ENCODE data around the gene GHR. TPM values are rescaled to one million over a fixed set of nuclear protein-coding genes. Genes with fewer than 3 reads are reported as not detected.

The GHR gene
- total RNA-seq, 3 donors from 2014 or later (not counting 1 experiment from before 2014, with no cell fraction given): not detected

DNA sequence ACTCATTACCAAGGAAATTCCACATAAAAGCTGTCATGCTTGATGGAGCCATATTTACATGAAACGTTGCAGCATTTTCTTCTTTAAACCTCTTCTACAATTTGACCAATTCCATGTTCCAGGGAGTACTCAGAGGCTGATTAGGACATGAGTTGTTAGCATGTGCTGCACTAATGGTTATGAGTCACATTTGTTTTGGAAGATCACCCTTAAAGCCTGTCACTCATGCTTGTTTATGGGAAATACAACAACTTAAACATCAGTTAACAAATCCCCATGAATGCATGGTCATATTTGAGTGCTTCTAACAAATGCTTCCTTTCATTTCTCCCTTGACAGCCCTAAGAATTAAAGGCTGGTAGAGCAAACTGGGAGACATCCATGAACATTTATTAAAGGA is 156.1 kb downstream of the GHR start:
- WGBS (ENCODE audit: insufficient coverage): 67% methylated on average over 1 of the region's 1 CpG
- DNase-seq: no peak
- no peaks in the 10 kb centered on the region for H3K9me3 Mint-ChIP-seq

DNA sequence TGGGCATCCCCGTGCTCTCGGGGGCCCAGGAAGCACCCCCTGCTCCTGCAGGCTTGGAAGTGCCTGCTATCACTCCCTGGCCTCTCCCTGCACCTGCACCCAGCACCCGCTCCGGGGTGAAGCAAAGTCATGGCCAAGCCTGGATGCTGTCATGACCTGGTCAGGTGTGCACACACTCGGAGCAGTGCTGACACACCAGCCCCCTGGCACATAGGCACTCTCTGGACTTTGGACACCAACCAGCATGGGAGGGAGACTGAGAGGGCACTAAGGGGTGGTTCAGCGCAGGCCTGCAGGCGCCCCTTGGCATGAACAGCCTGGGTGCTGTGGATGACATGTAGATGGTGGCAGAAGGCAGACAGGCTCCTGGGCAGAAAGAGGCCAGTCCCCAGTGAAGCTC is 158.6 kb downstream of the GHR start:
- Histone ChIP-seq H3K36me3 (ENCODE audit: control insufficient read depth, insufficient read depth, low read length) (no peaks in the 10 kb centered on the region), H3K4me1 (ENCODE audit: control insufficient read depth, insufficient read depth, low read length) (no peaks in the 10 kb centered on the region)
- 88% methylated on average over 7 of the region's 7 CpGs for WGBS (ENCODE audit: insufficient coverage)

More for the DNA sequence above, 156.1 kb downstream of the GHR start:
- H3K9me3 ChIP-seq (ENCODE audit: control insufficient read depth, insufficient read depth, low read length): no peaks in the 10 kb centered on the region
- H3K27ac ChIP-seq (ENCODE audit: low read length): no peak overlapping the region
- H3K27me3 ChIP-seq (ENCODE audit: control insufficient read depth, insufficient read depth, low read length): no peaks in the 10 kb centered on the region
- TF ChIP-seq, protein P1, sequence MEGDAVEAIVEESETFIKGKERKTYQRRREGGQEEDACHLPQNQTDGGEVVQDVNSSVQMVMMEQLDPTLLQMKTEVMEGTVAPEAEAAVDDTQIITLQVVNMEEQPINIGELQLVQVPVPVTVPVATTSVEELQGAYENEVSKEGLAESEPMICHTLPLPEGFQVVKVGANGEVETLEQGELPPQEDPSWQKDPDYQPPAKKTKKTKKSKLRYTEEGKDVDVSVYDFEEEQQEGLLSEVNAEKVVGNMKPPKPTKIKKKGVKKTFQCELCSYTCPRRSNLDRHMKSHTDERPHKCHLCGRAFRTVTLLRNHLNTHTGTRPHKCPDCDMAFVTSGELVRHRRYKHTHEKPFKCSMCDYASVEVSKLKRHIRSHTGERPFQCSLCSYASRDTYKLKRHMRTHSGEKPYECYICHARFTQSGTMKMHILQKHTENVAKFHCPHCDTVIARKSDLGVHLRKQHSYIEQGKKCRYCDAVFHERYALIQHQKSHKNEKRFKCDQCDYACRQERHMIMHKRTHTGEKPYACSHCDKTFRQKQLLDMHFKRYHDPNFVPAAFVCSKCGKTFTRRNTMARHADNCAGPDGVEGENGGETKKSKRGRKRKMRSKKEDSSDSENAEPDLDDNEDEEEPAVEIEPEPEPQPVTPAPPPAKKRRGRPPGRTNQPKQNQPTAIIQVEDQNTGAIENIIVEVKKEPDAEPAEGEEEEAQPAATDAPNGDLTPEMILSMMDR (IDR thresholded peaks at IDR 0.05): no peak
- Mint-ChIP-seq H3K4me1 (peaks cover 0 to 6% of the 10 kb centered on the region in 2 donors), H3K27ac (no peak overlapping the region), H3K4me3 (no peak overlapping the region), H3K27me3 (ENCODE audit: low read depth in 2 of 2) (peaks cover 8 to 27% of the 10 kb centered on the region in 2 donors), H3K36me3 (no peaks in the 10 kb centered on the region)
- intact Hi-C loops (cut with micrococcal nuclease): no loop called here
- H3K4me1 ChIP-seq (ENCODE audit: control insufficient read depth, insufficient read depth, low read length): no peaks in the 10 kb centered on the region
- H3K36me3 ChIP-seq (ENCODE audit: control insufficient read depth, insufficient read depth, low read length): no peaks in the 10 kb centered on the region
- no peak overlapping the region for H3K4me3 ChIP-seq (ENCODE audit: low read length)
- ATAC-seq: no peak

DNA sequence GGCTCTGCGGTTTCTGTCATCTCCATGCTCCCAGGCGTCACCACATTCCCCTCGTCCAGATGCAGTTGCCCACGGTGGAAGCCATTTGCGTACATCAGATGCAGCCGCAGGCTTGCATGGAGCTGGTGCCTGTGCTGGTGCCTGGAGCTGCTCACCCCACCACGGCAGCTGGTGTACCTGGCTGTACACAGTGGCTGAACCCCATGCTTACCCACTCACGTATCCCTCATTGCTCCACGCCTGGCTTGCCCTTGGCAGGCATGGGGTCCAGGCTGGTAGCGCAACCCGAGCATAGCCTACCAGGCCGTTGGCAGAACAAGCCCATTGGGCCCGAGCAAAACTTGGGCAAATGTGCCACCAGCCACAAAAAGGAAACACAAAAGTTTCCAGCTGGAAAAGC is 159.5 kb downstream of the GHR start:
- Mint-ChIP-seq H3K27me3 (ENCODE audit: low read depth in 2 of 2) (peaks cover 8 to 23% of the 10 kb centered on the region in 2 donors), H3K27ac (no peak overlapping the region), H3K4me3 (no peak overlapping the region), H3K36me3 (no peaks in the 10 kb centered on the region), H3K9me3 (no peaks in the 10 kb centered on the region), H3K4me1 (peaks cover 0 to 6% of the 10 kb centered on the region in 2 donors)
- TF ChIP-seq, protein P1 (IDR thresholded peaks at IDR 0.05): no peak
- DNase-seq: no peak
- Histone ChIP-seq H3K27ac (ENCODE audit: low read length) (no peak overlapping the region), H3K9me3 (ENCODE audit: control insufficient read depth, insufficient read depth, low read length) (no peaks in the 10 kb centered on the region), H3K27me3 (ENCODE audit: control insufficient read depth, insufficient read depth, low read length) (no peaks in the 10 kb centered on the region), H3K4me1 (ENCODE audit: control insufficient read depth, insufficient read depth, low read length) (no peaks in the 10 kb centered on the region), H3K4me3 (ENCODE audit: low read length) (no peak overlapping the region), H3K36me3 (ENCODE audit: control insufficient read depth, insufficient read depth, low read length) (no peaks in the 10 kb centered on the region)
- intact Hi-C loops (cut with micrococcal nuclease): no loop called here
- no peak for ATAC-seq
- 95% methylated on average over 13 of the region's 13 CpGs for WGBS (ENCODE audit: insufficient coverage)

More for the DNA sequence above, 158.6 kb downstream of the GHR start:
- intact Hi-C loops (cut with micrococcal nuclease): no loop called here
- H3K27ac ChIP-seq (ENCODE audit: low read length): no peak overlapping the region
- DNase-seq: no peak
- Mint-ChIP-seq H3K4me1 (peaks cover 0 to 6% of the 10 kb centered on the region in 2 donors), H3K4me3 (no peak overlapping the region), H3K27me3 (ENCODE audit: low read depth in 2 of 2) (peaks cover 6 to 23% of the 10 kb centered on the region in 2 donors), H3K36me3 (no peaks in the 10 kb centered on the region), H3K9me3 (no peaks in the 10 kb centered on the region), H3K27ac (no peak overlapping the region)
- H3K9me3 ChIP-seq (ENCODE audit: control insufficient read depth, insufficient read depth, low read length): no peaks in the 10 kb centered on the region
- TF ChIP-seq, protein P1 (IDR thresholded peaks at IDR 0.05): no peak
- no peaks in the 10 kb centered on the region for H3K27me3 ChIP-seq (ENCODE audit: control insufficient read depth, insufficient read depth, low read length)
- no peak overlapping the region for H3K4me3 ChIP-seq (ENCODE audit: low read length)
- ATAC-seq: no peak

DNA sequence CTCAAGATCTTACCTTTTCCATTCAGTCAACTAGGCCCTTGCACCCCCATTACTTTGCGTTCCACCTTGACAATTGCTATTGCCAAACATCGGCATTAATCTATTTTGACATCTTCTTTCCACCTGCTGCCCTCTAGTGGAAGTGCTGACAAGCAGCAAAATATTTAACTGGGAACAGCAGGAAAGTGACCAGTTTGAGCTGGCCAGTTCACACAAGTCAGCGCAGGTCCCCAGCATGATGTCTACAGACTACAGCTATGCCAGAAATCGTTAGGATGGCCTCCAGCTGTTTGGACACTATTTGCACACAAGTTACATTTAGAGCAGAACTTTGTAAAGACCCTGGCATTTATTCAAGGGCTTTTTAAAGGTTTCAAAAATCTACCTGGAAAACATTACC is 160.1 kb downstream of the GHR start:
- no peak overlapping the region for H3K4me3 Mint-ChIP-seq
- 30% methylated on average over 4 of the region's 4 CpGs for WGBS (ENCODE audit: insufficient coverage)
- peaks cover 0 to 6% of the 10 kb centered on the region in 2 donors for H3K4me1 Mint-ChIP-seq
- H3K27ac Mint-ChIP-seq: no peak overlapping the region
- peak in 1 of 2 donors; percentile 55 for DNase-seq
- Histone ChIP-seq H3K27me3 (ENCODE audit: control insufficient read depth, insufficient read depth, low read length) (no peaks in the 10 kb centered on the region), H3K4me1 (ENCODE audit: control insufficient read depth, insufficient read depth, low read length) (no peaks in the 10 kb centered on the region), H3K36me3 (ENCODE audit: control insufficient read depth, insufficient read depth, low read length) (no peaks in the 10 kb centered on the region), H3K4me3 (ENCODE audit: low read length) (no peak overlapping the region), H3K27ac (ENCODE audit: low read length) (no peak overlapping the region), H3K9me3 (ENCODE audit: control insufficient read depth, insufficient read depth, low read length) (no peaks in the 10 kb centered on the region)
- no peaks in the 10 kb centered on the region for H3K9me3 Mint-ChIP-seq
- intact Hi-C loops (cut with micrococcal nuclease): no loop called here
- TF ChIP-seq, protein P1 (IDR thresholded peaks at IDR 0.05): peak; percentile 64
- peaks cover 9 to 22% of the 10 kb centered on the region in 2 donors for H3K27me3 Mint-ChIP-seq (ENCODE audit: low read depth in 2 of 2)
- no peaks in the 10 kb centered on the region for H3K36me3 Mint-ChIP-seq
- ATAC-seq: peak in 1 of 3 donors; percentile 60
